BLaER1 treated with 17β-estradiol and CSF1 and Interleukin-3, amounts not matched to agents 10 nM and 100 nM (cell line): ENCODE results near the gene GABBR2.

ENCODE experiments used
- H3K27ac ChIP-seq, 11 experiments: shearing (Covaris generic); formaldehyde crosslinking; 2 replicates each; pipeline ENCODE4 v1.8.1; 2022
- H3K27me3 ChIP-seq, 11 experiments: shearing (Covaris generic); formaldehyde crosslinking; 2 replicates each; pipeline ENCODE4 v1.8.1; 2022
- H3K36me3 ChIP-seq, 11 experiments: shearing (Covaris generic); formaldehyde crosslinking; 2 replicates each; pipeline ENCODE4 v1.8.1; 2022
- H3K4me1 ChIP-seq, 10 experiments: shearing (Covaris generic); formaldehyde crosslinking; 2 replicates each; pipeline ENCODE4 v1.8.1; 2022
- H3K4me2 ChIP-seq, 11 experiments: shearing (Covaris generic); formaldehyde crosslinking; 2 replicates each; pipeline ENCODE4 v1.8.1; 2022
- H3K4me3 ChIP-seq, 10 experiments: shearing (Covaris generic); formaldehyde crosslinking; 2 replicates each; pipeline ENCODE4 v1.8.1; 2022
- H3K9ac ChIP-seq, 11 experiments: shearing (Covaris generic); formaldehyde crosslinking; 2 replicates each; pipeline ENCODE4 v1.8.1; 2022
- H3K9me3 ChIP-seq, 11 experiments: shearing (Covaris generic); formaldehyde crosslinking; replicated peaks in 1 of 11; 2 replicates each; pipeline ENCODE4 v1.8.1; 2022
- H4K20me1 ChIP-seq, 11 experiments: shearing (Covaris generic); formaldehyde crosslinking; 2 replicates each; pipeline ENCODE4 v1.8.1; 2022
- Cebpa-rat ChIP-seq, 11 experiments: shearing (Covaris generic); IDR thresholded peaks; 2 replicates each; pipeline ENCODE4 v1.8.1; 2022

Gene GABBR2

GRCh38 chr9:98600631-98601030 is 108.1 kb downstream of the GABBR2 start:
- no peak overlapping the region for H3K4me2 ChIP-seq
- H3K36me3 ChIP-seq, result no peaks in the 10 kb centered on the region
- H3K9ac ChIP-seq, result no peak overlapping the region
- H4K20me1 ChIP-seq, result no peaks in the 10 kb centered on the region
- no peaks in the 10 kb centered on the region for H3K27me3 ChIP-seq
- no peak for TF ChIP-seq Cebpa-rat (IDR thresholded peaks at IDR 0.05)
- H3K4me1 ChIP-seq, result peaks cover 0 to 4% (median 0%) of the 10 kb centered on the region in 10 experiments; a peak in 1 of 20 replicates
- no peak overlapping the region for H3K4me3 ChIP-seq
- no peaks in the 10 kb centered on the region for H3K9me3 ChIP-seq
- H3K27ac ChIP-seq, result no peak overlapping the region

GRCh38 chr9:98599566-98600216 is 109.0 kb downstream of the GABBR2 start:
- H4K20me1 ChIP-seq, result no peaks in the 10 kb centered on the region
- H3K4me1 ChIP-seq, result no peaks in the 10 kb centered on the region
- no peak overlapping the region for H3K4me2 ChIP-seq
- TF ChIP-seq Cebpa-rat (IDR thresholded peaks at IDR 0.05), result no peak
- H3K27ac ChIP-seq, result no peak overlapping the region
- H3K4me3 ChIP-seq, result no peak overlapping the region
- no peaks in the 10 kb centered on the region for H3K9me3 ChIP-seq
- no peaks in the 10 kb centered on the region for H3K27me3 ChIP-seq
- no peaks in the 10 kb centered on the region for H3K36me3 ChIP-seq
- H3K9ac ChIP-seq, result no peak overlapping the region

- Histone ChIP-seq H4K20me1 (no peaks in the 10 kb centered on the region), H3K27me3 (no peaks in the 10 kb centered on the region), H3K9me3 (no peaks in the 10 kb centered on the region), H3K4me1 (no peaks in the 10 kb centered on the region), H3K36me3 (no peaks in the 10 kb centered on the region), H3K4me2 (no peak overlapping the region), H3K9ac (no peak overlapping the region), H3K4me3 (no peak overlapping the region), H3K27ac (no peak overlapping the region)
- no peak for TF ChIP-seq Cebpa-rat (IDR thresholded peaks at IDR 0.05)
Observed at GRCh38 chr9:98598861-98599260, 109.9 kb downstream of the GABBR2 start.

- Histone ChIP-seq H3K27me3 (no peaks in the 10 kb centered on the region), H4K20me1 (no peaks in the 10 kb centered on the region), H3K9me3 (no peaks in the 10 kb centered on the region), H3K9ac (no peak overlapping the region), H3K4me3 (no peak overlapping the region), H3K36me3 (no peaks in the 10 kb centered on the region), H3K4me1 (no peaks in the 10 kb centered on the region), H3K4me2 (no peak overlapping the region), H3K27ac (no peak overlapping the region)
- TF ChIP-seq Cebpa-rat (IDR thresholded peaks at IDR 0.05), result no peak
Observed at GRCh38 chr9:98597236-98597771, 111.4 kb downstream of the GABBR2 start.

GRCh38 chr9:98596486-98596885 is 112.2 kb downstream of the GABBR2 start:
- H3K4me1 ChIP-seq, result no peaks in the 10 kb centered on the region
- H3K36me3 ChIP-seq, result no peaks in the 10 kb centered on the region
- H3K4me2 ChIP-seq, result no peak overlapping the region
- H3K4me3 ChIP-seq, result no peak overlapping the region
- H4K20me1 ChIP-seq, result no peaks in the 10 kb centered on the region
- H3K27ac ChIP-seq, result no peak overlapping the region
- TF ChIP-seq Cebpa-rat (IDR thresholded peaks at IDR 0.05), result no peak
- no peak overlapping the region for H3K9ac ChIP-seq
- no peaks in the 10 kb centered on the region for H3K27me3 ChIP-seq
- no peaks in the 10 kb centered on the region for H3K9me3 ChIP-seq

GRCh38 chr9:98594546-98595160 is 114.1 kb downstream of the GABBR2 start:
- Histone ChIP-seq H3K27ac (no peak overlapping the region), H3K4me2 (no peak overlapping the region), H3K4me1 (no peaks in the 10 kb centered on the region), H4K20me1 (no peaks in the 10 kb centered on the region), H3K4me3 (no peak overlapping the region), H3K36me3 (no peaks in the 10 kb centered on the region), H3K27me3 (no peaks in the 10 kb centered on the region), H3K9ac (no peak overlapping the region), H3K9me3 (no peaks in the 10 kb centered on the region)
- no peak for TF ChIP-seq Cebpa-rat (IDR thresholded peaks at IDR 0.05)

- H3K27ac ChIP-seq, result no peak overlapping the region
- no peaks in the 10 kb centered on the region for H3K9me3 ChIP-seq
- no peak overlapping the region for H3K9ac ChIP-seq
- H3K36me3 ChIP-seq, result no peaks in the 10 kb centered on the region
- H3K4me1 ChIP-seq, result no peaks in the 10 kb centered on the region
- TF ChIP-seq Cebpa-rat (IDR thresholded peaks at IDR 0.05), result no peak
- H3K4me2 ChIP-seq, result no peak overlapping the region
- H3K27me3 ChIP-seq, result no peaks in the 10 kb centered on the region
- H3K4me3 ChIP-seq, result no peak overlapping the region
- H4K20me1 ChIP-seq, result no peaks in the 10 kb centered on the region
Observed at GRCh38 chr9:98593354-98594253, 115.1 kb downstream of the GABBR2 start.

- H3K36me3 ChIP-seq, result no peaks in the 10 kb centered on the region
- TF ChIP-seq Cebpa-rat (IDR thresholded peaks at IDR 0.05), result no peak
Observed at GRCh38 chr9:98591696-98592095, 117.0 kb downstream of the GABBR2 start.

GRCh38 chr9:98590101-98590500 is 118.6 kb downstream of the GABBR2 start:
- Histone ChIP-seq H3K4me3 (no peak overlapping the region), H3K36me3 (no peaks in the 10 kb centered on the region), H3K9ac (no peak overlapping the region), H4K20me1 (no peaks in the 10 kb centered on the region), H3K27me3 (no peaks in the 10 kb centered on the region), H3K27ac (no peak overlapping the region), H3K9me3 (no peaks in the 10 kb centered on the region), H3K4me2 (no peak overlapping the region), H3K4me1 (no peaks in the 10 kb centered on the region)
- no peak for TF ChIP-seq Cebpa-rat (IDR thresholded peaks at IDR 0.05)

More at GRCh38 chr9:98591696-98592095, 117.0 kb downstream of the GABBR2 start:
- Histone ChIP-seq H3K4me1 (no peaks in the 10 kb centered on the region), H3K4me3 (no peak overlapping the region), H4K20me1 (no peaks in the 10 kb centered on the region), H3K9ac (no peak overlapping the region), H3K4me2 (no peak overlapping the region), H3K27ac (no peak overlapping the region), H3K9me3 (no peaks in the 10 kb centered on the region), H3K27me3 (no peaks in the 10 kb centered on the region)
